WERI-Rb-1 (cell line): ENCODE results near the gene CIDEC.
"Not testable (repeated sequence)": the region's sequence is repeated elsewhere in the genome, so short reads cannot be mapped to it uniquely, and the experiment has no call there.

Experiments used
- DNase-seq: peaks from one replicate; pipeline ENCODE4 v3.0.0-alpha.2; 2020
- H3K27ac ChIP-seq: fragments of 250-450 bp; sonication (Bioruptor Pico); 2 replicates; pipeline ENCODE4 v1.5.1; 2020; ENCODE audit warnings: mild to moderate bottlenecking, moderate library complexity
- H3K27me3 ChIP-seq: fragments of 250-450 bp; sonication (Bioruptor Pico); 2 replicates; pipeline ENCODE4 v1.5.1; 2021; ENCODE audit warnings: mild to moderate bottlenecking, low read depth, moderate library complexity; ENCODE audit not compliant: insufficient read depth, severe bottlenecking
- H3K36me3 ChIP-seq: fragments of 250-450 bp; sonication (Bioruptor Pico); 2 replicates; pipeline ENCODE4 v1.5.1; 2020; ENCODE audit warnings: mild to moderate bottlenecking, moderate library complexity
- H3K4me3 ChIP-seq: 2 replicates; pipeline ENCODE4 v1.5.1; 2011; ENCODE audit warnings: low read depth, mild to moderate bottlenecking, control low read depth, low read length
- H3K9me3 ChIP-seq: fragments of 250-450 bp; sonication (Bioruptor Pico); 2 replicates; pipeline ENCODE4 v1.5.1; 2021; ENCODE audit warnings: mild to moderate bottlenecking, moderate library complexity; ENCODE audit not compliant: severe bottlenecking
- CTCF ChIP-seq: IDR thresholded peaks from 2 replicates; pipeline ENCODE4 v1.5.1; 2011; ENCODE audit warnings: low read depth, mild to moderate bottlenecking, control low read depth, inconsistent platforms, low read length

CIDEC gene

GRCh38 chr3:9903904-9904303, 23.9 kb upstream of the CIDEC start:
- H3K9me3 ChIP-seq, result no peaks in the 10 kb centered on the region
- no peaks in the 10 kb centered on the region for H3K27me3 ChIP-seq
- DNase-seq, result no peak
- H3K27ac ChIP-seq, result no peak overlapping the region
- no peak overlapping the region for H3K4me3 ChIP-seq
- TF ChIP-seq CTCF, result no peak
- H3K36me3 ChIP-seq, result no peaks in the 10 kb centered on the region

DNA sequence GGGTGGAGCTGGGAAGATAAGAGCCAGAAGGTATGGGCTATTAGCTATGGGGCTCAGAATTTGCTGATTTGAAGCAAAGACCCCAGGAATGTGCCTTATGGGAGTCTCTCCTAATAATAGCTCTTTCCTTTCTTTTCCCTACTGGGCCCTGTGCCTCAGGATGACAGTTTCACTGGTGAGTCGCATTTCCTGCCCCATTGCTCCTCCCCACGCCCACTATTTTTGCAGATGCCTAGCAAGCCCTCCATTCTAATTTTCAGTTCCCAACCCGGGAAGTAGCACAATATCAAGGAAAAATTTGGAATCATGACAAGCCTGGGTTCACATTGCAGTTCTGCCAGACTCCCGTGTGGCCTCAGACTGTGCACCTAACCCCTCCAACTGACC, 23.2 kb upstream of the CIDEC start:
- no peak overlapping the region for H3K4me3 ChIP-seq
- H3K27ac ChIP-seq, result no peak overlapping the region
- DNase-seq, result no peak
- H3K27me3 ChIP-seq, result no peaks in the 10 kb centered on the region
- no peaks in the 10 kb centered on the region for H3K9me3 ChIP-seq
- TF ChIP-seq CTCF, result no peak
- H3K36me3 ChIP-seq, result no peaks in the 10 kb centered on the region

DNA sequence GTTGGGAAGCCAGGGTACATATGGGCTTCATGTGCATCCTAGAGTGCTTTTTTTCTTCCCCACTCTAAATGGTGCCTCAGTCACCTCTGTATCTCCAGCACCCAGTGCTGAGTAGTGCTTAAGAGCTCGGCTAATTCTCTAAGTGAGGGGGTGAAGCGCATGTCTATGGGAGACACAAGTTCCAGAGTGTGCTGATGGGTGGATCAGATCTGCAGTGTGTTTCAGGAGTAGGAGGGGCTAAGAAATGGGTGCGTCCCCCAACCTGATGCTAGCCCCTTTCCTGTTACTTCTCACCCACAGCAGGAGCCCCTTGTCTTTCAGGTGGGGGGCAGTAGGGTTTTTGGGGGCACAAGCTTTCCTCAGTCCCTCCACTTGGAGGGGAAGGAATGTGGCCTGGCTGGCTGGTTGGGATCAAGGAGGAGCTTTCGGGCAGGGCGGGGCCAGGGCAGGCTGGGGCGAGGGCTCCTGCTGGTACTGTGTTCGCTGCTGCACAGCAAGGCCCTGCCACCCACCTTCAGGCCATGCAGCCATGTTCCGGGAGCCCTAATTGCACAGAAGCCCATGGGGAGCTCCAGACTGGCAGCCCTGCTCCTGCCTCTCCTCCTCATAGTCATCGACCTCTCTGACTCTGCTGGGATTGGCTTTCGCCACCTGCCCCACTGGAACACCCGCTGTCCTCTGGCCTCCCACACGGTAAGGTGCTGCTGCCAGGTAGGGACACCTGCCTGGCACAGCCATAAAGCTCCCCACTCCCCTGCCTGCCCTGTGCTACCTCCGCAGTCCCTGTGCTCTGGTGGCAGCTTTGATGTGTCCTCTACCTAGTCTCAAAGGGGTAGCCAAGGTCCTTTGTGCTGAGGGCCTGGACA, 22.6 kb upstream of the CIDEC start, which contains the start of gene IL17RE:
IL17RE (plus strand) TSS at position 477 of the 866 bp plus-strand sequence; CDS start at position 562, 85 bp downstream.
- DNase-seq, result no peak
- Histone ChIP-seq H3K36me3 (no peaks in the 10 kb centered on the region), H3K27ac (no peak within 1 kb of the TSS), H3K4me3 (no peak within 1 kb of the TSS), H3K9me3 (no peaks in the 10 kb centered on the region), H3K27me3 (no peaks in the 10 kb centered on the region)
- no peak for TF ChIP-seq CTCF

GRCh38 chr3:9901967-9902366, 21.9 kb upstream of the CIDEC start:
- no peak overlapping the region for H3K4me3 ChIP-seq
- no peak for DNase-seq
- H3K27ac ChIP-seq, result no peak overlapping the region
- no peak for TF ChIP-seq CTCF
- H3K36me3 ChIP-seq, result no peaks in the 10 kb centered on the region
- H3K9me3 ChIP-seq, result no peaks in the 10 kb centered on the region
- no peaks in the 10 kb centered on the region for H3K27me3 ChIP-seq

DNA sequence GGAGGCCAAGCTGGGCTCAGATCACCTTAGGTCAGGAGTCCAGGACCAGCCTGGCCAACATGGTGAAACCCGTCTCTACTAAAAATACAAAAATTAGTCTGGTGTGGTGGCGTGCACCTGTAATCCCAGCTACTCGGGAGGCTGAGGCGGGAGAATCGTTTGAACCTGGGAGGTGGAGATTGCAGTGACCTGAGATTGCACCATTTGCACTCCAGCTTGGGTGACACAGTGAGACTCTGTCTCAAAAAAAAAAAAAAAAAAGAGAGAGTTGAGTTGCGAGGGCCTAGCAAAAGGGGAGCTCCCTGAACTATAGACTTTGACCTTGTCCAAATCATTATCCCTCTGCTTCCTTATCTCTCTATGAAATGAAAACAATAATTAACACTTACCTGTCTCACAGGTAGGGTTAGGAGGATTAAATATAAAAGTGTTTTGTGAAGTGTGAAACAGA, 20.9 kb upstream of the CIDEC start:
- not testable (repeated sequence) for DNase-seq, H3K9me3 ChIP-seq, H3K4me3 ChIP-seq, H3K36me3 ChIP-seq, H3K27ac ChIP-seq, H3K27me3 ChIP-seq

- H3K4me3 ChIP-seq, result no peak overlapping the region
- H3K27ac ChIP-seq, result no peak overlapping the region
- H3K27me3 ChIP-seq, result no peaks in the 10 kb centered on the region
- H3K36me3 ChIP-seq, result no peaks in the 10 kb centered on the region
- TF ChIP-seq CTCF, result no peak
- DNase-seq, result no peak
- H3K9me3 ChIP-seq, result no peaks in the 10 kb centered on the region
Observed at GRCh38 chr3:9899289-9899791, 19.3 kb upstream of the CIDEC start.
